ENCODE data around the gene AP4M1.
"Not testable (repeated sequence)": the region's sequence is repeated elsewhere in the genome, so short reads cannot be mapped to it uniquely, and the experiment has no call there.

AP4M1 gene

DNA sequence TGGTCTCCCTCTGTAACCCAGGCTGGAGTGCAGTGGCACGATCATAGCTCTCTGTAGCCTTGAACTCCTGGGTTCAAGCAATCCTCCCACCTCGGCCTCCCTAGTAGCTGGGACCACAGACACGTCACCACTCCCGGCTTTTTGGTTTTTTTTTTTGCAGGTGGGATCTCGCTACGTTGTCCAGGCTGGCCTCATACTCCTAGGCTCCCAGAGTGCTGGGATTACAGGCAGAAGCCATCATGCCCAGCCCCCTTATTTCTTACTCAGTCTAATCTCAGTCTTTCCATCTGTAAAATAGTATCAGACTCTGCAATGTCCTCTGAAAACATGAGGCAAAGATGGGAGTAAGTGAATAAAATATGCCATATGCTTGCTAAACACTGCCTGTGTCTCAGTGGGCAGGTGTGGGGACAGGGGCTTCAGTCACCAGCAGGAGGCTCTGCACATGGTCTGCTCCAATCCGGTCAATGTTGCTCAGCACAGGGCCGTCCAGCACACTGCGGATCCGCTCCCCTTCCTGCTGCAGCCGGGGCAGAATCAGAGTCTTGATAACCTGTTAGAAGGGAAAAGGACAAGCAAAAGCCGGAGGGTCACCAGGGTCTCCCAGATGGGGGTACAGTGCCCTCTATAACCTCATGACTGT, 8.2 kb downstream of the AP4M1 start:
- no peak for DNase-seq

DNA sequence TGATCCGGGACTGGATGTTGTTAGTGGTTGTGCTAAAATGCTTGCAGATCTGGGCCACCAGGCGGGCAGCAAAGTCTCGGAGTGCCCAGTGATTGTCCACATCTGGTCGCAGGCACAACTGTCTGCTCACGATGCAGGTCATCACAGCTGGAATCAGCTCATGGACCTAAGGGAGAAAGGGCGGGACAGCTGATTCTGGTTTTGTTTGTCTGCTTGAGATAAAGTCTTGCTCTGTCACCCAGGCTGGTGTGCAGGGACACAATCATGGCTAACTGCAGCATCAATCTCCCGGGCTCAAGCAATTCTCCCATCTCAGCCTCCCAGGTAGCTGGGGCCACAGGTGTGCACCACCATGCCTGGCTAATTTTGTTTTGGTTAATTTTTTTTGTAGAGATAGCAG, 9.7 kb downstream of the AP4M1 start:
- no peak for DNase-seq

DNA sequence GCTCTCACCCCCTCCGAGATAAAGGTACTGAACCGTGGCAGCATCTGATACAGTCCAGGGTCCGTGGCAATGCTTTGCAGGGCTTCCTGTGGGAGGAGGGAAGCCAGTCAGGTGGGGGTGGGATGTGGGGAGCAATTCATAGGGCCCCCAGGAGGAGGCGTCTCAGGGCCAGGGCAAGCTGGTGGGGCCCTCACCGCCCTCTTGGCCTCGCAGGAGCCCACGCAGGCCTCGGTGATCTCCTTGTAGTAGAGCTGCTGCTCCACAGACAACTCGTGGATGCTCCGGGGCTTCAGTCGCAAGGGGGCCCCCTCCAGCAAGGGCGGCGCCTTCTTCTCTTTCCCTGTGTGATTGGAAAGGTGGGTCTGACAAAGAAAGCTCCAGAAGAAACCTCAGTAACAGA, 10.5 kb downstream of the AP4M1 start:
- DNase-seq = no peak

DNA sequence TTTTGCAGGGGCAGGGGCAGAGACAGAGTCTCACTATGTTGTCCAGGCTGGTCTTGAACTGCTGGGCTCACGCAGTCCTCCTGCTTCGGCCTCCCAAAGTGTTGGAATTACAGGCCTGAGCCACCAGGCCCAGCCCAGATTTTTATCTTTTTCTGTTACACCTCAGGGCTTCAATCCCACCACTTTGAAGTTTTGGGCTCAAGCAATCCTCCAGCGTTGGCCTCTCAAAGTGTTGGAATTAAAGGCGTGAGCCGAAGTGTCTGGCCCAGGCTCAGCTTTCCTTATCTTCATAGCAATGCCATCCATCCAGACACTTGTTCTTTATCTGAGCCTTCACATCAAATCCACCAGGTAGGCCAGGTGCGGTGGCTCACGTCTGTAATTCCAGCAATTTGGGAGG, 13.6 kb downstream of the AP4M1 start:
- no peak for DNase-seq

DNA sequence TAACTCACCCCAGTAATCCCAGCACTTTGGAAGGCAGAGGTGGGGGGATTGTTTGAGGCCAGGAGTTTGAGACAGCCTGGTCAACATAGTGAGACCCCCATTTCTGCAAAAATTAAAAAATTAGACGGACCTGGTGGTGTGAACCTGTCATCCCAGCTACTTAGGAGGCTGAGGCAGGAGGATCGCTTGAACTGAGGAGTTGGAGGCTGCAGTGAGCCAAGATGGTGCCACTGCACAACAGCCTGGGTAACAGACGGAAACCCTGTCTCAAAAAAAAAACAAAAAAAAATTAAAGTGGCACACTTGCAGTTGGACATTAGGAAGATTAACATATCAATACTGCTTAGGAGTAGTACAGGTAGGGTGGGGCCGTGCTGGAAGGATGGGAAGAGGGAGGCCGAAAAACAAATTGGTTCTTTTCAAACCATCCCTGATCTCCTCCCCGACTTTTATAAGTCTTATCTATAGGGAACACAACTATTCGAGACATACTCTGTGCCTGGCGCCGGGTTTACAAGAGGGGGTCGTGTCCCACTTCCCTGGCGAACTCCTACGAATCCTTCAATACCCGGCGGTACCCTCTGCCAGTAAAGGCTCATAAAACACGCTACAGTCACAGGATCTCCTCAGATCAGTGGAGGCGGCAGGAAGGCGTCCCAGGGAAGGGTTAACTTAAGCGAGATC, 17.1 kb downstream of the AP4M1 start:
- no peak for DNase-seq

DNA sequence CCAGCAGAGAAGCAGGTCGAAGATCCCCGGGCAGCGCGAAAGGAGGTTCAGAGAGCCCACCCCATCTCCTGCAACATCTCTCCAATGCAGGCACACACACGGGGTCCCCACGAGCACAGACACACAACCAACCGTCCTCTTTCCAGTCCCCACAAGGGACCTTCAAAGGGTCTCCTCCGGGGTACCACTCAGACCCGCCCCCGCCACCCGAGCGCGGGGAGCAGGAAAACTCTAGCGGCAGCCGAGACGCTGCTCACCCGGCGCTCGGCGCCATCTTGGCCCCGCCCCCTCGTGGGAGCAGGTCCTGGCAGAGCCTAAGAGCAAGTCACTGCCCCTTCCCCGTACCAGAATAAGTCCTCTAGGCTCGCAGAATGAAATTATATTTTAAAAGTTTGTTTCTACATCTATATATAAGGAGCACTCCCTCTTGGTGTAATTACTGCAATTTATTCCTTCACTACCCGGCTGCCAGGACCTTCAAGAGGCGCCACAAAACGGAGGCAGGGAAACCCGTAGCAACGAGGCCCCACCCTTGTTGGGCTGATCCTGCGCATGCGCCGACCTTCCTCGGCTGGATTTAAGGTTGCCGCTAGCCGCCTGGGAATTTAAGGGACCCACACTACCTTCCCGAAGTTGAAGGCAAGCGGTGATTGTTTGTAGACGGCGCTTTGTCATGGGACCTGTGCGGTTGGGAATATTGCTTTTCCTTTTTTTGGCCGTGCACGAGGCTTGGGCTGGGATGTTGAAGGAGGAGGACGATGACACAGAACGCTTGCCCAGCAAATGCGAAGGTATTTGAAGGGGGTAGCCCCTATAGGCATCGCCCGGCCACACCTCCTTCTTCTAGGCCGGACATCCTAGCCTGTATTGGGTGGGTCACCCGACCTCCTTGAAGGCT, 17.9 kb downstream of the AP4M1 start, which contains the start of the genes CNPY4 and TAF6:
Gene CNPY4, plus strand, starts transcription at position 563 of the 898 bp plus-strand sequence. Its CDS starts 111 bp downstream, at position 674.
Gene TAF6, minus strand, starts transcription at position 287 of the 898 bp plus-strand sequence. CDS start 5,149 bp downstream, outside the sequence.
- DNase-seq = peak; percentile 96

DNA sequence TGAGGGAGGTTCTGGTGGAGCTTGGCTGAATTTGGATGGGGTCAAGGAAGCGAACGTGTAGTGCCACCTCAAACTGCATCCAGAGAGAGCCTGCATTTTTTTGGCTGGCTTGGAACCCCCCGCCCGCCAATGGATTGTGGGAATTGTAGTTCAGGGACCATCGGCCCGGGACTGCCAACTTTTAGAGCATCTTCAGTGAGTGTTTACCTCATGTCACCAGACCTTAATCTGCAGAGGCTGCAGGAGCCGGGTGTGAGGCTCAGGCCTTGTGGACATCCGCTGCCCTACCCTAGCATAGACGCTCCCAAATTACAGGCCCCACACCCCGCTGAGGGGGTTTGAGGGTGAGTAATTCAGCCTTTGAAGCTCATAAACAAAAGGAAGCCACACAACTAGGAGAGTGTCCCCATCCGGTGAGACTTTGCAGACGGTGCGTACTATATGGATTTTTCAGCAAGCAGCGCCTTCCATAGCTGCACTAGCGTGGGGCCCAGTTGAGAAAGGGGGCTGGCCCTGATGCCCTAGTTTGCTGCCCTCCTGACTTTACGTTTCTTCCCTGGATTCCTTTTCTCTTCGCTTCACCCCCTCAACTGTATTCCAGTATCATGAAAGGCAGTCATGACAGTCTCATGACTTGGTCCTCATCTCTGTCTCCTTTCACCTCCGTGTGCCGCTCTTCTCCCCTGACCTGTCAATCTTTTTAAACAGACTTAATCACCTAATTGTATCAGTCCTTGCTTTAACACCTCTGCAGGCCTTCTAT, 18.7 kb downstream of the AP4M1 start:
- DNase-seq = peak; percentile 84 to 85

DNA sequence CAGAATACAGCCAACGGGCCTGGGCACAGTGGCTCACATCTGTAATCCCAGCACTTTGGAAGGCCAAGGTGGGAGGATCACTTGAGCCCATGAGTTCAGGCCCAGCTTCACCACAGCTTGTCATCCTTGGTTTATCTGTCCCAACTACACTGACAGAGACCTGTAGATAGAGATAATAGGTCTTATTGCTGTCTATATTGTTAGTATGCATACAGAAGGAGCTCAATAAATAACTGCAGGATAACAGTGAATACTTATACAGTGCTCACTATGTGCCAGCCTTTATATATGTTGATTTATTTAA, 19.2 kb downstream of the AP4M1 start:
- DNase-seq = no peak

DNA sequence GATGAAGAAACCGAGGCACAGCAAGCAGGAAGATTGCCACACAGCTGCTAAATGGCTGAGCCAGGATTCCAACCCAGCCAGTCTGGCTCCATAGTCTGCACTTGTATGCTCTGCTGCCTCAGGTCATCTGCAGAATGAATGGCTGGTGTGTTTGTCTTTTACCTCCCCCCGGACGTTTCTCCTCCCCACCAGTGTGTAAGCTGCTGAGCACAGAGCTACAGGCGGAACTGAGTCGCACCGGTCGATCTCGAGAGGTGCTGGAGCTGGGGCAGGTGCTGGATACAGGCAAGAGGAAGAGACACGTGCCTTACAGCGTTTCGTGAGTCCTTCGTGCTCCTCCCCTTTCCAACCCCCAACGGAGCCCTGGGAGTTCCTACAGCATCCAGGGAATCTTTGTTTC, 20.6 kb downstream of the AP4M1 start:
- DNase-seq = no peak

DNA sequence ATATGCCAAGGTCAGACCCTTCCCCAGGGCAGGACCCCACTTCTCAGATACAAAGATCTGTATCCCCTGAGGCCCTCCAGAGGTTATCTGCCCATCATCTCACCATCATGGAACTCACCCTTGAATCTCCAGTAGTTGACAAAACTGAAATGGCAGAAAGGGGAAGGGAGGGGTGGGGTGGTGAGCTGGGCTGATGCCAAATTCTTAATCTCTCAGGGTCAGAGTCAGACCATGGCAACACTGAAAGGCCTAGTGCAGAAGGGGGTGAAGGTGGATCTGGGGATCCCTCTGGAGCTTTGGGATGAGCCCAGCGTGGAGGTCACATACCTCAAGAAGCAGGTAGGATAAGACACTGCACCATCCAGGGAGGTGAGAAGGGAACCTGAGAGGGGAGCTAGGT, 21.1 kb downstream of the AP4M1 start:
- no peak for DNase-seq

DNA sequence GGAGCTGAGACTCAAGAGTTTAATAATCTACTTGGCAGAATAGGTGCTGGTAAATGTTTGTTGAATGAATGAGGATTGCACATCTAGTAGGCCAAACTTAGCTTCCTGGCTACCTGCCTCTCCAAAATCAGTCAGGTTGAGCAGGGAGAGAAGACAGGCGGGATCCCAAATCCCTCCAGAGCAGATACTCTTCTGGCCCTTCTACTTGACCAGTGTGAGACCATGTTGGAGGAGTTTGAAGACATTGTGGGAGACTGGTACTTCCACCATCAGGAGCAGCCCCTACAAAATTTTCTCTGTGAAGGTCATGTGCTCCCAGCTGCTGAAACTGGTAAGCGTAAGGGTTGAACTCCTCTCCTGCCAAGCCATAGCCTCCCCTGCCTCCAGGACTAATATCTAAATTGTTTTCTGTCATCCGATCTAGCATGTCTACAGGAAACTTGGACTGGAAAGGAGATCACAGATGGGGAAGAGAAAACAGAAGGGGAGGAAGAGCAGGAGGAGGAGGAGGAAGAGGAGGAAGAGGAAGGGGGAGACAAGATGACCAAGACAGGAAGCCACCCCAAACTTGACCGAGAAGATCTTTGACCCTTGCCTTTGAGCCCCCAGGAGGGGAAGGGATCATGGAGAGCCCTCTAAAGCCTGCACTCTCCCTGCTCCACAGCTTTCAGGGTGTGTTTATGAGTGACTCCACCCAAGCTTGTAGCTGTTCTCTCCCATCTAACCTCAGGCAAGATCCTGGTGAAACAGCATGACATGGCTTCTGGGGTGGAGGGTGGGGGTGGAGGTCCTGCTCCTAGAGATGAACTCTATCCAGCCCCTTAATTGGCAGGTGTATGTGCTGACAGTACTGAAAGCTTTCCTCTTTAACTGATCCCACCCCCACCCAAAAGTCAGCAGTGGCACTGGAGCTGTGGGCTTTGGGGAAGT, 23.1 kb downstream of the AP4M1 start:
- DNase-seq = no peak

DNA sequence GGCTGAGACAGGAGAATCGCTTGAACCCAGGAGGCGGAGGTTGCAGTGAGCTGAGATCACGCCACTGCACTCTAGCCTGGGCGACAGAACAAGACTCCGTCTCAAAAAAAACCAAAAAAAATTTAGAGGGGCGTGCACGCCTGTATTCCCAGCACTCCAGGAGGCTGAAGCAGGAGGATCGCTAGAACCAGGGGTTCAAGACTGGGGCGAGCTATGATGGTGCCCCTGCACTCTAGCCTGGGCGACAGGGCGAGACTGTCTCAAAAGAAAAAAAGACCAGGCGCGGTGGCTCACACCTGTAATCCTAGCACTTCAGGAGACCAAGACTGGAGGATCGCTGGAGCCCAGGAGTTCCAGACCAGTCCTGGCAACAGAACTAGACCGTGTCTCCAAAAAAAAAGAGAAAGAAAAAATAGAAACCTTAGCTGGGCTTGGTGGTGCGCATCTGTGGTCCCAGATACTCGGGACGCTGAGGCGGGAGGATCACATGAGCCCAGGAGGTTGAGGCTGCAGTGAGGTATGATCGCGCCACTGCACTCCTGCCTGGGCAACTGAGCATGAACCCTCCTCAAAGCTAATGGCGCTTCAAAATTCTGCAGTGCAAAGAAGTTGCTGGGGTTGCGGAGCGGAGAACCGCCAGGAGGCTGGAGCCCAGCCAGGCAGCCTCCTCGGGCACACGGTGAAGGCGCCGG, 24.9 kb downstream of the AP4M1 start:
- DNase-seq = no peak

DNA sequence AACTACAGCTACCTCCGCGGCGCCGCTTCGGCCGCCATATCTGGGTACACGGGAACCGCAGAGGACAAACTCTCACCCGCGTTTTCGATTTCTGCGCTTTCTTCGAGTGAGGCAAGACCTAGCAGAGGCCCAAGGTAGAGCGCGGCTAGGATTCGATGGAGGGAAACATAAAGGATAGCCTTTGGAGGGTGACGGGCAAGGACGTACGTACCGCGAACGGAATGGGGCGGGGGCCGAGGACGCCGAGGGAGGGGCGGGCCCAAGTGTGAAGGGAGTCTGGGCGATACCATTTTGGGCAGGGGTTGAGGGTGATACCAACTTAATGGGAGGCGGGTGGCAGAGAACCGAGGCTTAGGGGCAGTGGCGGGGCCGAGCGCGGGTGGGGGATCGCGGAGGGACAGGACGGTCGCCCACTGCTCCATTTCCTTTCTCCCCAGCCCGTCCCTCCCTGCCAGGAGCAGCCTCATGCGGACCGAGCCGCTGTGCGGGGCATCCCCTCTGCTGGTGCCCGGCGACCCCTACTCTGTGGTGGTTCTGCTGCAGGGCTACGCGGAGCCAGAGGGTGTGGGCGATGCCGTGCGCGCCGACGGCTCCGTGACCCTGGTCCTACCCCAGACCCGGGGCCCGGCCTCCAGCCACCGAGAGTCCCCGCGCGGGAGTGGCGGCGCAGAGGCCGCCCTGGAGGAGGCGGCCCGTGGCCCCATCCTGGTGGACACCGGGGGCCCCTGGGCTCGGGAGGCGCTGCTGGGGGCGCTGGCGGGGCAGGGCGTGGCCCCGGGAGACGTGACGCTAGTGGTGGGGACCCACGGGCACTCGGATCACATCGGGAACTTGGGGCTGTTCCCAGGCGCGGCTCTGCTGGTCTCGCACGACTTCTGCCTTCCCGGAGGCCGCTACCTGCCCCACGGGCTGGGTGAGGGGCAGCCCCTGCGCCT, 25.8 kb downstream of the AP4M1 start, which contains the start of gene MBLAC1:
Gene MBLAC1, plus strand, starts transcription at position 37 of the 935 bp plus-strand sequence. Its CDS starts 429 bp downstream, at position 466.
- peak; percentile 95 to 96 for DNase-seq

DNA sequence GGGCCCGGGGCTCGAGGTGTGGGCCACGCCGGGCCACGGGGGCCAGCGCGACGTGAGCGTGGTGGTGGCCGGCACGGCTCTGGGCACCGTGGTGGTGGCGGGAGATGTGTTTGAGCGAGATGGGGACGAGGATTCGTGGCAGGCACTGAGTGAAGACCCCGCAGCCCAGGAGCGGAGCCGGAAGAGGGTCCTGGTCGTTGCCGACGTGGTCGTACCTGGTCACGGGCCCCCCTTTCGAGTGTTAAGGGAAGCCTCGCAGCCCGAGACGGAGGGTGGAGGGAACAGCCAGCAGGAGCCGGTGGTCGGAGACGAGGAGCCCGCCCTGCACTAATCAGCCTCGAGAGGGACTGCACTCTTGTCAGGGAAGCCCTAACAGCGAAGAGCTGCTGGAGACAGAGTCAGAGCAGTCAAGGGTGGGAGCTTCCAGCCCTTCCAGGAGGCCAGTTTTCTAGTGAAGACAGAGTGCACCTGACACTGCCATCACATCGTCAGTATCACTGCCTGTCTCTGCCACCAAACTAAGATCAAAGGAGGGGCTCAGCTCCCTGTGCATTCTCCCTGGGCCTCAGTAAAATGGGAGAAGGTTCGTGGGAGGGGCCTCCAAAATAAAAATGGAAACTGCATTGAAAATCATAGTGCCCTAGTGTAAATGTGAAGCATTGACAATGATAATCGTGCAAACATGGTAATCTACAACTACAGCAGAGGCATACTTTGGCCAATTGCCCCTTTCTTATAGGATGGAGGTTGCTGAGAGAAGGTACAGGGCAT, 26.6 kb downstream of the AP4M1 start:
- peak; percentile 54 to 60 for DNase-seq

DNA sequence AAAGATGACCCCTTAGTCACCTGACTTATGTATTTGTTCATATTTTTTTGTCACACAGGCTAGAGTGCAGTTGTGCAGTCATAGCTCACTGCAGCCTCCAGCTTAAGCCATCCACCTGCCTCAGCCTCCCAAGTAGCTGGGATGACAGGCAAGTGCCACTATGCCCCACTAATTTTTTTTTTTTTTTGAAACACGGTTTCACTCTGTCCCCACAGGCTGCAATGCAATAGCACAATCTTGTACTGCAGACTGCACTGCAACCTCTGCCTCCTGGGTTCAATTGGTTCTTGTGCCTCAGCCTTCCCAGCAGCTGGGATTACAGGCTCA, 27.2 kb downstream of the AP4M1 start:
- no peak for DNase-seq

DNA sequence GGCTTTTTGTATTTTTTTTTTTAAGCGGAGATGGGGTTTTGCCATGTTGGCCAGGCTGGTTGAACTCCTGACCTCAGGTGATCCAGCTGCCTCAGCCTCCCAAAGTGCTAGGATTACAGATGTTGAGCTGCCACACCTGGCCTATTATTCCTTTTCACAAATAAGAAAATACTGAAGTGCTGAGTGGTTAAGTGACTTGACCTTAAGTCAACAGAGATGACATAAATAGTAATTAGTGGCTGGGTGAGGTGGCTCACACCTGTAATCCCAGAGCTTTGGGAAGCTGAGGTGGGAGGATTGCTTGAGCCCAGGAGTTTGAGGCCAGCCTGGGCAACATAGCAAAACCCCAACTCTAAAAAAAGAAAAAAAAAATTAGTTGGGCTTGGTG, 28.8 kb downstream of the AP4M1 start:
- DNase-seq = not testable (repeated sequence)

DNA sequence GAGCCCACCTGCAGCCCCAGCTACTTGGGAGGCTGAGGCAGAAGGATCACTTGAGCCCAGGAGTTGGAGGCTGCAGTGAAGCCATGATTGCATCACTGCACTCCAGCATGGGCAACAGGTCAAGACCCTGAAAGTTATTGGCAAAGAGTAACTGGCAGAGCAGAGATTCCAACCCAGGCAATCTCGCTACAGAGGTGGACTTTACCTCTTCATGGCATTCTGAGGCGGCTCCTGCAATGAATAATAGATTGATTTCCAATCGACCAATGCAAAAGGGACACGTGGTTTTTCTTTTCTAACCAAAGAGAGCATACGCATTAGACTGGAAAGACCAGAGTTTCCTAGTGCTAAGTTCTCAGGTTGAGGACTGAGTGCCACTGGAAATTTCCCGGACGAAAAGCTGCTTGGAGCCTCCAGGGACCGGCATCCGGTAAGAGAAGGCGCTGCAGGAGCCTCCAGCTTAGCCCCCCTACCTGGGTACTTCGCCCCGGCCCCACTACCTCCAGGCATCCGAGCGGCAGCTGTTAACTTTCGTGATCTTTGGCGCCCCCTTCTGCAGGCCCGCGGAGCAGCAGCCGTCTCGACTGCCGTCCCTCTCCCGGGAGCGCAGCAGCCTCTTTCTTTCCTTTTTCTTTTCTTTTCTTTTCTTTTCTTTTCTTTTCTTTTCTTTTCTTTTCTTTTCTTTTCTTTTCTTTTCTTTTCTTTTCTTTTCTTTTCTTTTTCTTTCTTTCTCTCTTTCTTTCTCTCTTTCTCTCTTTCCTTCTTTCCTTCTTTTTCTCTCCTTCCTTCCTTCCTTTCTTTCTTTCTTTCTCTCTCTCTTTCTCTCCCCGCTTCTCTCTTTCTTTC, 29.4 kb downstream of the AP4M1 start:
- DNase-seq = peak; percentile 92 to 94

DNA sequence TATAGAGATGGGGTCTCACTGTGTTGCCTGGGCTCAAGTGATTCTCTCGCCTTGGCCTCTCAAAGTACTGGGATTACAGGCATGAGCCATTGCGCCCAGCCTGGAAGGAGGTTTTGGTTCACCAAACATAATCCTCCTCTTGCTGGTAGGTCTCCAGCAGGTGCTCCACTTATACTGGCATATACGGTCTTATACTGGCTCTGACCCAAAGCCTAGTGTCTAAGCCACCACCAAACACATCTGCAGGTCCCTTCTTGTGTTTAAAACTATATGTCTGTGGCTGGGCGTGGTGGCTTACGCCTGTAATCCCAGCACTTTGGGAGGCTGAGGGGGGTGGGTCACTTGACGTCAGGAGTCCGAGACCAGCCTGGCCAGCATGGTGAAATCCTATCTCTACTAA, 30.7 kb downstream of the AP4M1 start:
- no peak for DNase-seq
